Left lung (tissue), 10 donors: ENCODE results near the gene SLC7A6OS. TPM values are rescaled to one million over a fixed set of nuclear protein-coding genes. Genes with fewer than 3 reads are reported as not detected.

Experiments
- ATAC-seq: fragments of 200-7000 bp; cut with Tn5 transposase; one replicate; pipeline ENCODE4 v1.9.1; 2020; ENCODE audit warnings: moderate library complexity
- DNase-seq, 4 donors: peaks; one replicate each; pipeline ENCODE4 v3.0.0-alpha.2; 2013 to 2020
- H3K27ac ChIP-seq, 2 donors: fragments of 200-600 bp; sonication (generic) in 1 of 2; one replicate each; pipeline versions ENCODE4 v1.5.0 to v1.8.0; 2020 to 2021
- H3K27me3 ChIP-seq, 2 donors: fragments of 200-600 bp; sonication (generic) in 1 of 2; one replicate each; pipeline versions ENCODE4 v1.5.0 to v1.8.0; 2020 to 2021
- H3K36me3 ChIP-seq, 2 donors: fragments of 200-600 bp; sonication (generic) in 1 of 2; one replicate each; pipeline versions ENCODE4 v1.5.0 to v1.8.0; 2020 to 2021
- H3K4me1 ChIP-seq, 2 donors: fragments of 200-600 bp; one replicate each; pipeline ENCODE4 v1.8.0; 2021
- H3K4me3 ChIP-seq, 2 donors: fragments of 200-600 bp; sonication (generic) in 1 of 2; one replicate each; pipeline versions ENCODE4 v1.5.0 to v1.8.0; 2020 to 2021; ENCODE audit warnings: mild to moderate bottlenecking in 1 of 2
- H3K9me3 ChIP-seq, 2 donors: fragments of 200-600 bp; sonication (generic) in 1 of 2; one replicate each; pipeline versions ENCODE4 v1.5.0 to v1.8.0; 2020 to 2021
- CTCF ChIP-seq, 2 donors: fragments of 200-600 bp; sonication (generic) in 1 of 2; IDR thresholded peaks; one replicate each; pipeline versions ENCODE4 v1.5.0 to v1.8.0; 2021; ENCODE audit warnings: antibody characterized with exemption in 2 of 2
- intact Hi-C, 2 donors: fragments of 100-400 bp; cut with DNase I; formaldehyde crosslinking; loops; one replicate each; pipeline versions ENCODE4 v1.11.2 to v1.14.2; 2022
- polyA plus RNA-seq, 6 donors: library from polyadenylated mRNA; unstranded; fragments of 120-200 nt; gene quantifications; one replicate each; pipeline ENCODE4 v1.2.1, GENCODE V29; 2013; ENCODE audit not compliant: insufficient read length in 6 of 6
- total RNA-seq, 2 donors: library from RNA; stranded (reverse); fragmentation: NEBNext Ultra II Directional; extraction: Animal tissue kit (Norgen Biotek cat#: 25700); gene quantifications; one replicate each; pipeline ENCODE4 v1.2.1, GENCODE V29; 2021
- donor health status: DM: no; HTN: yes; CAD: no.
- donor health status: DM: no; HTN: no; CAD: no.

Gene SLC7A6OS
- total and polyA plus RNA-seq, 8 donors: 11.7 to 24.4 (median 21.9) TPM

DNA sequence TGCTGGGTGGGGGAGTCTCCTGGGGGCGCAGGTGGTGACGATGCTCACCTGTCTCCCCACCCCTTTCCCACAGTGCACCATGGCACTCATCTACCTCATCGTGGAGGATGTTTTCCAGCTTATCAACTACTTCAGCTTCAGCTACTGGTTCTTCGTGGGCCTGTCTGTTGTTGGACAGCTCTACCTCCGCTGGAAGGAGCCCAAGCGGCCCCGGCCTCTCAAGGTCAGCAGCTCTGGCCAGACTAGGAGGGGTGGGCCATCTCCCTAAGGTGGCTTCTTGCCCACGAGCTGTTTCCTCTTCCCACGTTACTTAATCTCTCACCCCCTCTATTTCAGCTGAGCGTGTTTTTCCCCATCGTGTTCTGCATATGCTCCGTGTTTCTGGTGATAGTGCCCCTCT, 14.5 kb downstream of the SLC7A6OS start:
- ATAC-seq (no peak), DNase-seq (no peak)
- no peak for TF ChIP-seq CTCF (IDR thresholded peaks at IDR 0.05)

DNA sequence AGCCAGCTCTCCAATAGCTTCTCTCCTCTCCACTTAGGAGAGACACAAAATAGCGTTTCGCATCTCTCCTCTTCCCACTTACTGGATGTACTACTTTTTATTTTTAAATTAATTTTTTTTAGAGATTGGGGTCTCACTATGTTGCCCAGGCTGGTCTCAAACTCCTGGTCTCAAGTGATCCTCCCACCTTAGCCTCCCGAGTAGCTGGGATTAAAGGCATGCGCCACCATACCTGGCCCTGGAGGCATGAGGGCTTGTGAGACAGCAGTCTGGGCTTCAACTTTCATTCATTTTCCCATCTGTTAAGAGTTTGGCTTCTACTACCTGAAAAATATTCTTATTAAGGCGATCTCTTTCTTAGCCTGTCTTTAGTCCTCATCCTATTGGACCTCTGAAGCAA, 18.3 kb downstream of the SLC7A6OS start:
- no peak for DNase-seq
- ATAC-seq: no peak
- Histone ChIP-seq H3K9me3 (no peaks in the 10 kb centered on the region), H3K27me3 (no peaks in the 10 kb centered on the region), H3K27ac (no peak overlapping the region), H3K4me3 (no peak overlapping the region), H3K4me1 (peaks cover 11 to 26% of the 10 kb centered on the region in 2 donors), H3K36me3 (peaks cover 0 to 78% of the 10 kb centered on the region in 2 donors)
- no peak for TF ChIP-seq CTCF (IDR thresholded peaks at IDR 0.05)
- intact Hi-C loops: no loop called here

More for the DNA sequence above, 14.5 kb downstream of the SLC7A6OS start:
- Histone ChIP-seq H3K9me3 (no peaks in the 10 kb centered on the region), H3K27ac (no peak overlapping the region), H3K4me3 (no peak overlapping the region), H3K36me3 (peaks cover 0 to 98% of the 10 kb centered on the region in 2 donors), H3K4me1 (peaks cover 0 to 5% of the 10 kb centered on the region in 2 donors), H3K27me3 (no peaks in the 10 kb centered on the region)
- intact Hi-C loops: no loop called here

- Histone ChIP-seq H3K9me3 (no peaks in the 10 kb centered on the region), H3K4me1 (peaks cover 13 to 38% of the 10 kb centered on the region in 2 donors), H3K27ac (peak overlapping the region in 1 of 2 donors; percentile 10), H3K36me3 (peaks cover 0 to 74% of the 10 kb centered on the region in 2 donors), H3K27me3 (no peaks in the 10 kb centered on the region), H3K4me3 (no peak overlapping the region)
- DNase-seq (no peak), ATAC-seq (no peak)
- intact Hi-C loops: no loop called here
- no peak for TF ChIP-seq CTCF (IDR thresholded peaks at IDR 0.05)
These were observed 19.5 kb downstream of the SLC7A6OS start for GRCh38 chr16:68291227-68291626.

- H3K27me3 ChIP-seq: no peaks in the 10 kb centered on the region
- TF ChIP-seq CTCF (IDR thresholded peaks at IDR 0.05): no peak
- peaks cover 0 to 66% of the 10 kb centered on the region in 2 donors for H3K36me3 ChIP-seq
- H3K4me3 ChIP-seq: no peak overlapping the region
- H3K9me3 ChIP-seq: no peaks in the 10 kb centered on the region
- no peak for DNase-seq
- no peak for ATAC-seq
- H3K4me1 ChIP-seq: peaks cover 13 to 46% of the 10 kb centered on the region in 2 donors
- H3K27ac ChIP-seq: peak overlapping the region in 1 of 2 donors; percentile 10
- intact Hi-C loops: no loop called here
These were observed 20.3 kb downstream of the SLC7A6OS start for GRCh38 chr16:68290450-68290849.

GRCh38 chr16:68289621-68290329, 21.0 kb downstream of the SLC7A6OS start:
- TF ChIP-seq CTCF (IDR thresholded peaks at IDR 0.05): no peak
- H3K36me3 ChIP-seq: peaks cover 0 to 59% of the 10 kb centered on the region in 2 donors
- H3K9me3 ChIP-seq: no peaks in the 10 kb centered on the region
- H3K27ac ChIP-seq: peak overlapping the region; percentile 10 to 56
- no peak overlapping the region for H3K4me3 ChIP-seq
- no peaks in the 10 kb centered on the region for H3K27me3 ChIP-seq
- intact Hi-C loops: no loop called here
- H3K4me1 ChIP-seq: peaks cover 13 to 52% of the 10 kb centered on the region in 2 donors
- ATAC-seq: no peak
- no peak for DNase-seq
